Keratinocyte (primary cell): ENCODE data around the gene SCFD2.

ENCODE experiments used
- CTCF ChIP-seq, 3 experiments: IDR thresholded peaks in 1 of 3; conservative IDR thresholded peaks in 1 of 3; optimal IDR thresholded peaks in 1 of 3; 2 replicates in 2 of 3; 3 replicates in 1 of 3; pipeline versions ENCODE3 to v1.5.1; 2011; ENCODE audit warnings: low read length in 3 of 3, mild to moderate bottlenecking in 3 of 3, moderate library complexity in 2 of 3, control low read depth in 1 of 3, inconsistent platforms in 1 of 3; ENCODE audit not compliant: insufficient read depth in 2 of 3; ENCODE audit errors: extremely low read depth in 1 of 3
- EZH2 ChIP-seq: IDR thresholded peaks from one replicate; pipeline ENCODE4 v1.6.1; 2012; ENCODE audit warnings: inconsistent platforms, mild to moderate bottlenecking, low read length, moderate library complexity

GRCh38 chr4:53055274-53055673, 310.6 kb downstream of the SCFD2 start:
- TF ChIP-seq CTCF (optimal IDR thresholded peaks at IDR 0.05 in 1 of 3, IDR thresholded peaks at IDR 0.05 in 1 of 3, conservative IDR thresholded peaks at IDR 0.05 in 1 of 3; ENCODE audit: extremely low read depth in 1 of 3, insufficient read depth in 2 of 3, low read length in 3 of 3): no peak
- no peak for TF ChIP-seq EZH2
